OCI-M2 (cell line): Measurements from ENCODE around the gene SDF4.

Experiments used
- DNase-seq: peaks from one replicate; lab custom pipeline; 2025; ENCODE audit not compliant: unreplicated experiment; lab: John Stamatoyannopoulos, UW

The SDF4 gene

DNA sequence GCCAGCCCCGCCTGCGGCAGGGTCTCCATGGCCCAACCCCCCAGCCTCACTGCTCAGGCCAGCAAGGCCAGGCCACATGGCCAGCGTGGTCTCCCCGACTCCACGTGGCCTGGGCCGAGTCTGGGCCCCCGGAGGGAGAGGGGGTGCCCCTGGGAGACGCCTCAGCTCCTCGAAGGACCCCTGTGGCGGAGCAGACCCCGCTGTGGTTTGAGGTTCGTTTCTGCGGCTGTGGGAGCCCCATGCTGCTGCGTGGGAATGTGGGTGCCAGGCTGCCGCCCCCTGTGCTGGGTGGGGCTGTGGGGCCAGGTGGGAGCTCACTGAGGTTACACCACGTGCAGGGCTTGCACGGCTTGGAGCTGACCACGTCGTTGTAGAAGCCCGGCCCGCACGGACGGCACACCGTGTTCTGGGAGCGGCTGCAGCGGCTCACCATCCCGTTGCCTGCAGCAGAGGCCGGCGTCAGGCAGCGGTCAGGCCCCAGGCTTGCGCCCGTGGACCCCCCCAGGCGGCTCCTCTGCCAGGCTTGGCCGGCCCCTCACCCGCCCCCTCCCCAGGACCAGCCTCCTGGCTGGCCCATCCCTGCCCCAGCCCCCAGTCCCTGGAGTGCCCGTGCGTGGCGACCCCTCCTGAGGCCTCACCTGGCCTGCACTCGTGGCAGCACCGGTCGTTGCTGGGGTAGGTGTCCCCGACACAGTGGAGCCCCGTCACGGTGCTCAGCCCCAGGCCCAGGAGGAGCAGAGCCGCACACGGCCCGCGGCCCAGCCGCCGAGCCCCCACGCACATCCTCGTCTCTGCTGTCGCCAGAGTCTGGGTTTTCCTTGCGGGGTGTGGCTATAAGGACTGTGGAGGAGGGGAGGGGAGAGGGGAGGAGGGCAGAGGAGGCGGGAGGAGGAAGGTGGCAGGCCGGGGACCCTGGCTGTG is 18.2 kb downstream of the SDF4 start, which contains the start of gene TNFRSF4:
TNFRSF4 (minus strand) TSS at position 809 of the 921 bp plus-strand sequence; CDS start at position 783, 26 bp downstream.
- DNase-seq, result no peak

DNA sequence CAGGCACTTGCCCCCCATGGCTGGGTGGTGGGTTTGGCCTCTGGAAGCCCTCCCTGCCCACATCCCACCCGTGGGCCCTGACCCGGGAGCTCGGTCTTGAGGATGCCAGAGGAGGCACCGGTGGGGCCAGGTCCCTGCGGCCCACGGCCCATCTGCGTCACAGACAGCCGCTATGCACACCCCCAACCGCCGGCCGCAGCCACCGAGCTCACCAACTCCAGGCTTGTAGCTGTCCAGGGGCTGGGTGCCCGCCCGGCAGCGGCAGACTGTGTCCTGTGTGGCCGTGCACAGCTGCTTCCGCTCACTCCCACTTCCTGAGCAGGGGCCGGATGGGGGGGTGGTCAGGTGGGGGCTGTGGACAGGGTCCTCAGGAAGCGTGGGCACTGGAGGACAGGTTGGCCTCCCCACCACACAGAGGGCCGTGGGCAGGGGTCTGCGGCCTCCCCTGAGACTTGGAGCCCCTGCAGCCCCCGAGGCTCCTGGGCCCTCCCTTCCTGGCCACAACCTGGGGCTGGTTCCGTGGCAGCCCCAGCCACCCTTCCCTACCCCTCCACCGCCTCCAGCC is 18.9 kb downstream of the SDF4 start:
- DNase-seq, result no peak

DNA sequence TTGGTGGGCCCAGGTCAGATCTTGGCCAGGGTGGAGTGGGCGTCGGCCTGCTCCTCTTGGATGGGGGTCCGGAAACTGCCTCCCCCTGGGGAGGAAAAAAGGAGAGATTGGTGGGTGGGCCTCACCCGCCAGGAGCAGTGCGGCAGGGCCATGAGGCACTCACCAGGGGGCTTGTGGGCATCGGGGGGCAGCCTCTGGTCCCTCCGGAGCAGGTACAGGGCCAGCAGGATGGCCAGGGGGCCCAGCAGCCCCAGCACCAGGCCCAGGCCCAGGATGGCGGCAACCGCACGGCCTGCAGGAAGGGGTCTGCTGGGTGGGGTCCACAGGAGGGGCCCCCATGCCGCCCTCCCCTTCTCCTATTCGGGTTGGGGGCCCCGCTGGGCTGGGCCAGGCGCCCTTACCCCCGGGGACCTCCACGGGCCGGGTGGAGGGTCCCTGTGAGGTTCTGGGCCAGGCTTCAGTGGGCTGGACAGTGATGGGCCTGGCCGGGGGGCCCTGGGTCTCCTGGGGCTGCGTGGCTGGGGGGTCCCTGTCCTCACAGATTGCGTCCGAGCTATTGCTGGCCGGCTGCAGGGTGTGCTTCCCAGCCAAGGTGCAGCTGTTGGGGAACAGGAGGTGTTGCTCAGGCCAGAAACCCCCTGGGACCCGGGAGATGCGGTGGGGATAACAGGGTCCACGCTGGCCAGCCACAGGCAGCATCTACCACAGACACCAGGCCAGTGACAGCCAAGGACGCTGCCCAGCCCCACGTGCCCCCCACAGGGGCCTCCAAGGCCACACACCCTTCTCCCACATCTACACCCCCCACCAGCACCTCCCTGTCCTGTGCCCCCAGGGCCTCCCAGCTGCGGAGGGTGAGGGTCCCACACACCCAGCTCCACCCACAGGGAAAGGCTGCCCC is 20.0 kb downstream of the SDF4 start:
- no peak for DNase-seq

DNA sequence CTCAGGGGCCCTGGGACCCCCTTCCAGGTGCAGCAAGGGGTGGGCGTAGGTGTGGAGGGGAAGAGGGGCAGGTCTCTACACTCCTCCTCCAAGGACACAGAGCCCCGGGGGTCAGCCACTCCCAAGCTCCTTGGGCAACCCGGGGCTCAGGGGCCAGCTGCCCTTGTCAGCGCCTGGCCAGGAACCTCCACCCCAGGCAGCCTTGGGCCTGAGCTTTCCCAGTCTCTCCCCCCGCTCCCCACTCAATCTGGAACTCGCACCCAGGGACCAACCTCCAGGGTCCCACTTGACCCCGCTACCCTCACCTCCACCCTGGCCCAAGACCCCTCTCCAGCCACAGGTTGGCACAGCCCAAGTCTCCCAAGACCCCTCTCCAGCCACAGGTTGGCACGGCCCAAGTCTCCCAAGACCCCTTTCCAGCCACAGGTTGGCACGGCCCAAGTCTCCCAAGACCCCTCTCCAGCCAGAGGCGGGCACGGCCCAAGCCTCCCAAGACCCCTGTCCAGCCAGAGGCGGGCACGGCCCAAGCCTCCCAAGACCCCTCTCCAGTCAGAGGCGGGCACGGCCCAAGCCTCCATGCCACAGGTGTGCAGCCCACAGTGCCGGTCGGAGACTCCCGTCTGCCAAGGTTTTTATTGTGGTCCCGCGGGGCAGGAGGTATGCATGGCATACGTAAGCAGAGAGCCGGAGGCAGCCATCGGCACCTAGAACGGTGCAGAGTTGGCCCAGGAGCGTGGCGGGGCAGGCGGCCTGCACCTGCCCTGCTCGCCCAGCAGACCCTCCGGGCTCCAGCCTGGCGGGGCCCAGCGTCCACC is 20.9 kb downstream of the SDF4 start:
- DNase-seq, result no peak

DNA sequence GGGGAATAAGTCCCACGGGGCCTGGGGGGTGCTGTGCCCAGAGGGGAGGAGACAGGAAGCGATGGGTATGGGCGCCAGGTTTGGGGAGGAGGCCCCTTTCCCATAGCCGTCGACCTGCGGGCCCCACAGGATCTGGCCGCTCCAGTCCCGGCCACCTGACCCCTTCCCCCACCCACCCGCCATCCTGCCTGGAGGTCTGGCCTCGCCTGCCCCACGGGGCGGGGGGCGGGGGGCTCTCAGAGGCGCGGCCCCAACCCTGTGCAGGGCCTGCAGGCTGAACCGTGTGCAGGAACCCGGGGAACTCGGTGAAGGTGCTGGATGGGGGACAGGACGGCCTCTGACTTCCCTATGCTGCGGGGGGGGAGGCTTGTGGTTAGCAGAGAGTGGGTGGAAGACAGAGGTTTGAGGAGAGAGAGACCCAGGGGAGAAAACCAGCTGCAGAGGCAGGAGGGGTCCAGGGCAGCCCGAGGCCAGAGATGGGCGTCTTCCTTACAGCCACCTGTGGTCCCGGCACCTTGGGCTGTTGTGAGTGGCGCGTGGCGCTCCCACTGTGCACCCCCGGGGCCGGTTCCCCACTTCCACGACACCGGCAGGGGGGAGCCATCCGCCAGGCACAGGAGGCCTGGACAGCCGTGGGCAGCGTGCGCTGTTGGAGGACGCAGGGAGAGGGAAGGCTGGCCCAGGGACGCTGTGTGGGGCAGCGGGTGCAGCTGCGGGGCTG is 22.9 kb downstream of the SDF4 start:
- DNase-seq, result no peak

DNA sequence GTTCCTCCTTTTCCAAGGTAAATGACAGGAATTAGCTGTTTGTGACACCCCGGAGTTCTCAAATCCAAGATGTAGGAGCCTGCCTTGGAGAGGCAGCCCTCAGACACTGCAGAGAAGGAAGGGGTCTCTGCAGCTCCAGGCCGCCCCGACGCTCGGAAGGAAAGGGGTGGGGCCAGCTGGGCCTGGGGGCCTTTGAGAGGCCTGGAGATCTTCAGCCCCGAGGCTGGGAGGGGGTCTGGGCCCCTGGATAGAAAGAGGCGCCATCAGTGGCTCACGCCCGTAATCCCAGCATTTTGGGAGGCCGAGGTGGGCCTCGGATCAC is 24.3 kb downstream of the SDF4 start:
- DNase-seq, result no peak

DNA sequence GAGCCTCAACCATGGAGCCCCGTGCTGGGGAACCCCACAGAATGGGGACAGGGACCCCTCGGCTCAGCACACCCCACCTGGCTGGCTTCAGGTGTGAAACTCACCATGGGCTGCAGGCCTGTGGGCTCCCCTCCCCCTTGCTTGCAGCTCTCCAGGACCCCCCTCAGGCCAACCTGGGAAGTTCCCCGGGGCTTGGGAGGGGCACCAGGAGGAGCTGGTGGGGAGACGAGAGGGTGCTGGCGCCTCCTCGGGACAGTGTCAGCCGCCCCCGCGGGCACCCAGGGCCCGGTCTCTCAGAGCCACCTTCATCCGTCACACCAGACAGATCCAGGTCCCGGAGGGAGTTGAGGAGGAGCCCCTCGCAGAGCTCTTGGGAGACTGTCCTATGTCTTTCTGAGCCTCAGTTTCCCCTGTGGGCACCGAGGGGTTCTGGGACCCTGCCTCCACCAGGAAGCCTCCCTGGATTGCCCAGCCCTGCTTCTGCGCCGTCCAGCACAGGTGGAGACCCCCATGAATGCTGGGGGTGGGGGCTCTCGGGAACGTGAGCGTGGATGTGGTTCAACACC is 24.8 kb downstream of the SDF4 start:
- DNase-seq, result no peak

DNA sequence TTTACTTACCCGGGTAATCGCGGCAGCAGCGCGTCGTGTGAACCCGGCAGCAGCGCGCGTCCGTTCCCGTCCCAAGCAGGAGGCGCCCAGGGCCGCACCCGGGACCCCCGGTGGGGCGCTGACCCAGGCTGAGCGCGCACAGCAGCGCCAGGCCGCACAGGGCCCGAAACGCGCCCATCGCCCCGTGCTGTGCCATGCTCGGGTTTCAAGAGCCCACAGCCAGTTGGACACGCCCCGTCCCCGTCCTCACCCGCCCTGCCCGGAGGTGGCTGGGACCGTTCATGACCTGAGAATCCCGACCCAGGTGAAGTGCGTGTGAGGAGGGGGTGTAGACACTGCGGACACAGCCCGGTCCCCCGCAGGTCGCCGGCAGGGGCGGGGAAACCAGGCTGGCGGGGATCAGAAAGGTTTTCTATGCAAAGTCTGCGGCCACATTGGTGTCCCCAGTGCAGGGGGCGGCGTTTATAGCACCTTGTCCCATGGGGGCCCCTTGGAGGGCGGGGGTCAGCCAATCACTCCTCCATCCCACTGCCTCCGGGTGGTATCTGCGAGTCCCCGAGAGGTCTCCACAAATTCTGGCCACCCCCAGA is 25.3 kb downstream of the SDF4 start, which contains the start of gene TNFRSF18:
TNFRSF18 (minus strand) TSS at position 217 of the 590 bp plus-strand sequence; CDS start at position 196, 21 bp downstream.
- no peak for DNase-seq

DNA sequence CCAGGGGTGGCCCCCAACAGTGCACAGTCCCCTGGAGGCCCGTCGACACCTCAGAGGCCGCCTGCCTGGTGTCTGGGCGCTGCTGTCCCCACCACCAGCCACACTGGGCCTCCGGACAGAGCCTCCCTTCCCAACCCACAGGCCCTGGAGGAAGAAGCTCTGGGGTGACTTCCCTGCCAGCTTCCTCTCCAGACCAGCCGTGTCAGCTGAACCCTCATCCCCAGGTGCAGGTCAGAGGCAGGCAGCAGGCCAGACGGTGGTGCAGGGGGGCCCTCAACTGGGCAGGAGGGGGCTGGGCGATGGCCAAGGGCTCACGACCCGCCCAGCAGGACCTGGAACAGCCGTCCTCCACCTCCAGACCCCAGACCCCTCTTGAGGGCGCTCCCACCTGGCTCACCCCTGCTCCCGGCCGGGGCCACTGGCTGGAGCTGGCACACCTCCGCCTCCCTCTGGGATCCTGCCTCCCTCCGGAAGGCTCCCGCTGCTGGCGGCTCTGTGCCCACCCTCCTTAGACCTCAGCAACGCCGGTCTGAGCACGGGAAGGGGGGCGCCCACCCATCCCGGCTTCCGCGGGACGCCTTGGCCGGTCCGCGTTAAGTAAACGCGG is 25.9 kb downstream of the SDF4 start:
- DNase-seq, result no peak

DNA sequence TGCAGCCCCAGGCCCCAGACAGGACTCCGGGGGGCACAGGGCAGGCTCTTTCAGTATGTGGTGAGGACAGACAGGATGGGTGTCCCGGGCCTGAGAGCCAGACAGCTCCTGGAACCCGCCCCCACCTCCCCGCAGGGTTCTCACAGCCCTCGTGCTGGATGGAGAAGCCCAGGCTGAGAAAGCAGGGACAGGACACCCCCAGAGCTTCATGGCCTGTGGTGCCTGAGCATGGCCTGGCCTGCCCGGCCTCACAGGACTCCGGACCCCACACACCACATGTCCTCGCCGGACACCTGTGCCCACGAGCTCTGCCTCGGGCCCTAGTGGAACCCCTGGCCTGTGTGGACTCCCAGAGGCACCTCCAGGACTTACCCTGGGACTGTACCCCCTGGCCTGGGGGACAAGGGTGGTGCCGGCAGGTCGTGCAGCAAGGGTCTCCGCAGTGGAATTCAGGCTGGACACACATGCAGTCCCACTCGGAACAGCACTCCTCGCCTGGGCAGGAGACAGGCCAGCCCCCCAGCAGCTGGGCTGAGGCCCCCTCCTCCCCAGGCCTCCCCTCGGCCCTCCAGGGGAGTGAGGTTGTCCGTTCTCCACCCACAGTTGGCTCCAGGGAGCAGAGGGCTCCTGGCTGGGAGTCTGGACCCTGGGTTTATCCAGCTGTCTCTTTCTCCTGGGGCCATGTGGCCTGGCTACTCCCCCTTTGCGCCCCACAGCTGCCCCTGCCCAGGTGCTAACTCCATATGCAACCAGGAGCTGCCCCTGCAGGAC is 26.6 kb downstream of the SDF4 start:
- no peak for DNase-seq

DNA sequence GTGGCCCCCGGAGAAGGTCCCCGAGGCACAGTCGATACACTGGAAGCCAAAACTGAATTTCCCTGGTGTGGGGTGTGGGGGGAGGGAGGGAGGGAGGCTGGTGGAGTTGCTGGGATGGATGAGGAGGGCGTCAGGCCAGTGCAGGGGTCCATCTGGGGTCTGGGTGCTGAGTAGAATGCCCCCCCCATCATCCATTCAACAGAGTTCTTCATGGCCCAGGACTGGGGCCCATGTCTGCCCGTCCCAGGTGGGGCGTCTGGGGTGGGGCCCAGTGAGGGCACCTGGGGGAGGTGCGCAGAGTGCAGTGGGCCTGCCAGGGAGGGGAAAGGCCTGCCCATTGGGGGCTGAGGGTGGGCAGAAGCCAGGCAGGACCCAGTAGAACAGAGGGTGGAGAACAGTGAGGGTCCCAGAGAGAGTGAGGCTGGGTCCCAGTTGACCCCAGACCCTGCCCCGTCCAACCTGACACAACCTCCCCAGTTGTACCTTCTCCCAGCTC is 27.3 kb downstream of the SDF4 start:
- DNase-seq, result no peak

DNA sequence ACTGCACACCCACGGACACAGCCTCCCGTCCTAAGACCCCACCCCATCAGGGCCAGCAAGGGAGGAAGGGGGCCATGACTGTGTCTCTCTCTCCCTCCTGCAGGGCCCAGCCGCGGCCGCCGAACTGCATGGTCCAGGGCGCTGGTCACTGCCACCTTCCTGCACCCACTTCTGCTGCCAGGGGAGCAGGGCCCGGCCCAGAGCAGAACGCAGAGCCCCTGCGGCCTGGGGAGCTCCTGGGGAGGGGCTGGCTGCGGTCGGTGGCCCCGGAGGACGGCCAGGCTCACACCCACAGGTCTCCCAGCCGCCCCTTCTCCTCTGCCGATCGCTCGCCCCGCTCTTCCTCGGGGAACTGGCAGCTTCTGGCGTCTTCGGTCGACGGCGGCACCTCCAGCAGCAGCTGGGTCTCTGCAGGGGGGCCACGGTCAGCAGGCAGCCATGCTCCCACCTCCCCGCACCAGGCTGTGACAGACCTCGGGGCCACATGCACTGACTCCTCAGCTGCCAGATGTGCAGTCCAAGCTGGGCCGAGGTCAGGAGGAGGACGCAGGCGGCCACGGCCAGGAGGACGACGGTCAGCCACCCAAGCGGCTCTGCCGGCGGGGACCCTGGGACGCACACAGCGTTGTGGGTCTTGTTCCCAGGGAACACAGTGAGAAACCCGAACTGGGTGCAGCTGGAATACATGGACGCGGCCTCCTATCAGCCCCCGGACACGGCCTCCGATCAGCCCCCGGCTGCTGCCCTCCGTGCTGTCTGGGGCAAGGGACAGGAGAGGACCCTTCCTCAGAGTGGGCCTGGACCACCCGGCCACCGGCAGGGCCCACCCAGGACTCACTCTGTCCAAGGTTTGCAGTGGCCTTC is 28.0 kb downstream of the SDF4 start:
- DNase-seq, result no peak

DNA sequence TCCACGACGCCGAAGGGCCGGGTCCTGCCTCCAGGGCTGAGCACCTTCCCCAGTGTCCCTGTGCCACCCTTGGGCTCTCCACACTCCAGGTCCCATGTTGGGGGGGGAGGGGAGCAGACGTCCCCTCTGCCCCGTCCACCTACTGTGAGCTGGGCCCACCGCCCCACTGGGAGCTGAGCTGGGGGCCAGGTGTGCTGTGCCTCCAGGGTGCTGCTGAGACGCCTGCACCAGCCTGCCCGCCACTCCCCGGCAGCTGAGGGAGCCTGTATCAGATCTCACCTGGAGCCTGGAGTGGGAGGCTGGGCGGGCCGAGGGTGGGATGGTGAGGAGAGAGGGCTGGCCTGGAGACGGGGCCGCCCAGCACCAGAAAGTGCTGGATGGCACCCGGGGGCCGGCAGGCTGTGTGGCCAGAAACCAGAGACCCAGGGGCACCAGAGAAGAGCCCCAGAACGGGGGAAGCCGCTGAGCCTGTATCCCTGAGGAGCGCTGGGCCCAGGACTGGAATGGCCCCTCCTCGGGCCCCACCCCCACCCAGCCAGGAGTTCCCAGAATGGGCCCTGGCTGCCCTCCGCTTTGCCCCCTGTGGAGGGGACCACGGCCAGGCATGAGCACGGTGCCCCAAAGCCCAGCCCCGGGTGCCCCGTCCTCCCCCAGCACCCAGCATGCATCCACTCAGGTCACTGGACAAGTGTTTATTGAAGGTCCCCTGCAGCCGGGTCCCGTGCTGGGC is 28.8 kb downstream of the SDF4 start:
- DNase-seq, result no peak

DNA sequence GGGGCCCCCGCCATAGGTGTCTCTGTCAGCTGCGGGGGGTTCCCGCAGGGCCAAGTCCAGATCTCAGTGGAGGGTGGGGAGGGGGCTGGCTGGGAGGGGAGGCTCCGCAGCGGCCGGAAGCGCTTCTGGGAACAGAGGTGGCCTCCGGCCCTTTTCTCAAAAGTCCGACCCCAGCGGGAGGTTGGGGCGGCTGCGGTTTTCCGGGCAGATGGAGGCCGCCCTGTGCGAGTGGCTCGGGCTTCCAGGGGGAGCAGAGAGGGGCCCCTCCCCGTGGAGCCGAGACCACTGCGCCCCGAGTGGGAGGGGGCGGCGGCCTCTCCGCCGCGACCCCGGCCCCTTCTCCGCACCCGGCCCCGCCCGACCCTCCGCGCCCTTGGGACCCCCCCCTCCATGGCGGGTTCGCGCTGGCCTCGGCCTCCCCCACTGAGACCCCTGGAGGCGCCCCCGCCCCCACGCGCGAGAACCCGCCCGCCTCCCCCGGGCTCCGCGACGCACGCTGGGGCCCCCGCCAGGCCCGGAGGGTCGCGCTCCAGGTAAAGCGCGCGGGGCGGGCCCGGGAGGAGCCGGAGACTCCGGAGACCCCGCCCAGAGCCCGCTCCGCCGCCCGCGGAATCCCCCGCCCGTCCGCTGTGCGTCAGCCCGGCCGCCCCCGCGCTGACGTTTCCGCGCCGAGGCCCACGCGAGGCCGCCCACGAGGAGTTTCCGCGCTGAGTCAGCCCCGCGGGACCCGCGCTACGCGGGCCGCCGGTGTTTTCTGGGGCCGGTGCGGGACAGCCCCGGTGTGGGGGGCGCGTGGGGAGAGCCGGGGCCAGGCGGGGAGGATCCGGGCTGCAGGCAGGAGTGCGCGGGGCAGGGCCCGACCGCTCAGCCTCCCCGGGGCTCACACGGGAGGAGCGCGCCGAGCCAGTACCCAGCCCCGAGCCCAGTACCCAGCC is 30.7 kb downstream of the SDF4 start:
- DNase-seq, result no peak
